ENCODE measurements around the gene KCNQ1OT1.

The KCNQ1OT1 gene

DNA sequence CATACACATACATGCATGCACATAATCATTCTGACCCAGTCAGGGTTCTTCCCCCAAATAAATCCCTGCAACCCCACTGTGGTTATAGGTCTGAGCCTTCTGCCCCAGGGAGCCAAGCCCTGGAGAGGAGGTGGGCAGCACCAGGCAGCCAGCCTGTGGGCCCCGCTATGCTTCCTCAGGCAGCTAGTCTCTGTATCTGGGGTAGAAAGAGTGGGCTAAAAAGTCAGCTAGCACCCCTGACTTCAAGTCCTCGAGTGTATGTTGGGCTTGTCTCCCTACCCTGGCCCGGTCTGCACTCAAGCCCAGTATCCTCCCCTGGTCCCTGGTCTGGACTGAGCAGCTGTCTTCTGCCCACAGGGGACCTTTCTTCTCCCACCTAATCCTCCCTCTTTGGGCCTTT is 28.0 kb downstream of the KCNQ1OT1 start:
- ChIA-PET CTCF (interaction anchor here (1.0 kb wide), 1 partner anchor 20 kb away, joined by 4 read pairs; no protein-coding TSS in a partner anchor), POLR2A (no interaction called here)
- TF ChIP-seq, protein P1, sequence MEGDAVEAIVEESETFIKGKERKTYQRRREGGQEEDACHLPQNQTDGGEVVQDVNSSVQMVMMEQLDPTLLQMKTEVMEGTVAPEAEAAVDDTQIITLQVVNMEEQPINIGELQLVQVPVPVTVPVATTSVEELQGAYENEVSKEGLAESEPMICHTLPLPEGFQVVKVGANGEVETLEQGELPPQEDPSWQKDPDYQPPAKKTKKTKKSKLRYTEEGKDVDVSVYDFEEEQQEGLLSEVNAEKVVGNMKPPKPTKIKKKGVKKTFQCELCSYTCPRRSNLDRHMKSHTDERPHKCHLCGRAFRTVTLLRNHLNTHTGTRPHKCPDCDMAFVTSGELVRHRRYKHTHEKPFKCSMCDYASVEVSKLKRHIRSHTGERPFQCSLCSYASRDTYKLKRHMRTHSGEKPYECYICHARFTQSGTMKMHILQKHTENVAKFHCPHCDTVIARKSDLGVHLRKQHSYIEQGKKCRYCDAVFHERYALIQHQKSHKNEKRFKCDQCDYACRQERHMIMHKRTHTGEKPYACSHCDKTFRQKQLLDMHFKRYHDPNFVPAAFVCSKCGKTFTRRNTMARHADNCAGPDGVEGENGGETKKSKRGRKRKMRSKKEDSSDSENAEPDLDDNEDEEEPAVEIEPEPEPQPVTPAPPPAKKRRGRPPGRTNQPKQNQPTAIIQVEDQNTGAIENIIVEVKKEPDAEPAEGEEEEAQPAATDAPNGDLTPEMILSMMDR (IDR thresholded peaks at IDR 0.05; ENCODE audit: control extremely low read depth, extremely low read depth, low read depth, missing control alignments) = no peak
- DNase-seq (ENCODE audit: extremely low spot score) = no peak

DNA sequence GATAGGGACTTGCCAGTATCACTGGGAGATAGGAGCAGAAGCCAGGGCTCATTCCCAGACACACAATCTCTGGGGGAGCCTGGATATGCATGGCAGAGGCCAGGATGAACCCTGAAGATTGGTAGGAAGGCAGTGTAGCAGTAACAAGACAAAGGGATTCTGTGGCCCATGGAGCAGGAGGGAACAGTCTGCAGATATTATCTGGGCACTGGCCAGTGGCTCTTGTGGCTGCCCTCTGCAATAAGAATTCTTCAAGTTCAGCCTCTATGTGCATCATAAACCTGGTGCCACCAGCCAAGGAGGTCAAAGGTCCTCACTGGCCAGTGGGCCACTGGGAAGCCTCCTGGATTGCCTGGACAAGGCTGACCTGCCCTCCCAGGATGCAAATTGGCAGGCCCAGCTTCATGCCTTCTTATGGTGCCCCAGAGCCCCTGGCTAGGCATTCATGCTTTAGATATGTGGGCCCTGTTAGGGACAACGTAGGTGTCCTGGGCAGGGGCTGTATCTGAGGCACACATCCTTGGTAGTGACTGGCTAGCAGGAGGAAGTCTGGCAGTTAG is 29.2 kb downstream of the KCNQ1OT1 start:
- CTCF ChIA-PET = no interaction called here
- no peak for DNase-seq (ENCODE audit: extremely low spot score)
- POLR2A ChIA-PET = no interaction called here
- TF ChIP-seq, protein P1 (IDR thresholded peaks at IDR 0.05; ENCODE audit: control extremely low read depth, extremely low read depth, low read depth, missing control alignments) = no peak

DNA sequence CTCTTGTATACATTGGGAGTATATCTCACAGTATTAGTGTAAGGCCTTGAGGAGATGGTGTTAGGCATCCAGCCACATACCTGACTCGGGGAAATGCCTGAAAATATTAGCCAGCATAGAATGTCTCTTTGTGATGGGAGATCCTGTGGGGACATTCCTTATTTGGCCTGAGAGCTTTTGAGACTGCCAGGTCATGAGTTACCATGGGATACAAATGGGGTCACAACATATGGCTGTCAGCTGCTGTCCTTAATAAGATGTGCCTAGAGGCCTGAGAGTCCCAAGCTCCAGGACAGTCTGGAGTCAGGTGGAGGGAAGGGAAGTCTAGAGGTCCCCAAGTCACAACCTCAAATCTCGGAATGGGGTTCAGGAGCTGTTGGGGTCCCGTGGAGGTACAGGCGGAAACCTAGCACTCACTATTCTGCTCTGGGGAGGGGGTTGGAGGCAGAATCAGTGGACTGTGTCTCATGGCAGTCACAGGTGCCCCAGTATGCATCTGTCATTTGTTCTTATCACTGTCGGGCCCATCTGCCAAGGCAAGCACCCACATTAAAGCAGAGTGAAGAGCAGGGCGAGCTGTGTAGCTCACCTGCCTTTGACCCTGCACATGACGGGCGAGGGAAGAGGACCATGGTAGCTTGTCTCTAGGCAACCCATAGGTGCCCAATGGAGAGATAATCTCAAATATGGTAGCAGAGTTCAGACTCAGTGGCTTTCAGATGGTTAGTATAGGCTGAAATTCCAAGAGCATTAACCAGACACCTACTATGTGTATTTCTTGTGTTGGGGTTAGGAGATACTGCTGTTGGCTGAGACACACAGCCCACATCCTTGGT is 29.9 kb downstream of the KCNQ1OT1 start:
- POLR2A ChIA-PET = no interaction called here

DNA sequence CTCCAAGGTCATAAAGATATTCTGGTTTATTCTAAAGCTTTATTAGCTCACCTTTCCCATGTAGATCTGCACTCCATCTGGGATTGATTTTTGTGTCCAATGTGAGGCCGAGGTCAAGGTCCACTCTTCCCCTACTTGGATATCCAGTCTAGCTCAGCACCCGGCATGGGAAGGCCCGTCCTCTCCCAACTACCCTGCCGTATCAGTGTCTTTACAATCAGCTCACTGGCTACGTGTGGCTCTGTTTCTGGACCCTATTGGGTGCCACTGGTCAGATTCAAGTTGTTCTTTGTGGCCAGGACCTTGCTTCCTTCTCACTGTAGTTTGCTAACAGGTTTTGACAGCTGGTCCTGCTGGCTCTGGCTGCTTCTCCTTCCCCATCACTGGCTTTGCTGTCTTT is 30.9 kb downstream of the KCNQ1OT1 start:
- CTCF ChIA-PET = interaction anchor here (1.5 kb wide), 1 partner anchor 10 kb away, joined by 5 read pairs; no protein-coding TSS in a partner anchor
- POLR2A ChIA-PET = no interaction called here
- TF ChIP-seq, protein P1 (IDR thresholded peaks at IDR 0.05; ENCODE audit: control extremely low read depth, extremely low read depth, low read depth, missing control alignments) = no peak
- no peak for DNase-seq (ENCODE audit: extremely low spot score)

More for the DNA sequence above, 29.9 kb downstream of the KCNQ1OT1 start:
- CTCF ChIA-PET = interaction anchor here (1.5 kb wide), 1 partner anchor 9 kb away, joined by 5 read pairs; no protein-coding TSS in a partner anchor
- TF ChIP-seq, protein P1 (IDR thresholded peaks at IDR 0.05; ENCODE audit: control extremely low read depth, extremely low read depth, low read depth, missing control alignments) = no peak
- no peak for DNase-seq (ENCODE audit: extremely low spot score)

DNA sequence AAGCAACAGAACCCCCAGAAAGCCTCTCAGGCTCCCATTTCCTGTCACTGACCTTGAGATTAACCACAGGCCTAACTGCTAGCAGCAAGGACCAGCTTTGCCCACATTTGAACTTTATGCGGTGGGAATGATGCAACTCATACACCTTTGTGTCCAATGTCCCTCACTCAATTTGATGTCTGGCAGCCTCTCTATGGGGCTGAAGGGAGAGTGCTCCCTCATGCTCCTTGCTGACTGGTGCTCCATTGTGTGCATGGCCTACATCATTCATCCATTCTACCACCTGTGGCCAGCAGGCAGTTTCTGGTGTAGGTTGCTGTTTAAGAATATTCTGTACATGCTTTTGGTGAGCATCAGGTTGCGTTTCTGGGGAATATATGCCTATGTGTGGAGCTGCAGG is 31.9 kb downstream of the KCNQ1OT1 start:
- CTCF ChIA-PET = no interaction called here
- POLR2A ChIA-PET = no interaction called here
- DNase-seq (ENCODE audit: extremely low spot score) = no peak

DNA sequence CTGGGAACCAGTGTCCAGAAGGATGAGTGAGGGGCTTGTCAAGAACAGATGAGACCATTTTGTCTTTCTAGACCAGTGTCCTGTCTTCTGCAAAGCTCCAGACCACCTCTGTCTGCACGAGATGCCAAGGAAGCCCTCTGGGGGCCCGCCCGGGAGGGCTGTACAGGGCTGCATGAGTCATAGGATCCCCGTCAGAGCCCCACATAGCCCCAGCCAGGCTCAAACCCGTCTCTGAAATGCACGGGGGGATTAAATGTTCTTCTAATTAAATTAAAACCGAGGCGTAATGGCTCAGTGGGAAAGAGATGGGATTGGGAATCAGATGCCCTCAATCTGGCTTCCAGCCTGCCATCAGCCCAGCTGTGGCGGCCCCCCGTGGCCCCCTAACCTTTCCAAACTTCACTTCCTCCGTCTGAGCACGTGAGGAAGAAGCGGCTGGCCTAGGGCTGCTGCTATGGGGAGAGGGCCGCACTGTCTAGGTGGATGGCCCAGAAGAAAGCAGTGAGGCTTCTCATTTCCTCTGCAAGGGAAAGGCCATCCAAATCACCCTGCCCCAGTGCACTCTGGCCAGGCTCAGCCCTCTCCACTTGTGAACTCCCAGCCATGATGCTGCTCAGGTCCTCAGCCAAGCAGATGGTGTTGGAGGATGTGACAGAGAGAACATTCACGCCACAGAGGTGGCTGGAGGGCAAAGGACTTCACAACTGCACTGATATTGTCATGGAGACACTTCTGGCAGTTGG is 32.8 kb downstream of the KCNQ1OT1 start:
- TF ChIP-seq, protein P1 (IDR thresholded peaks at IDR 0.05; ENCODE audit: control extremely low read depth, extremely low read depth, low read depth, missing control alignments) = no peak
- DNase-seq (ENCODE audit: extremely low spot score) = no peak
- ChIA-PET CTCF (no interaction called here), POLR2A (no interaction called here)

More for the DNA sequence above, 31.9 kb downstream of the KCNQ1OT1 start:
- TF ChIP-seq, protein P1 (IDR thresholded peaks at IDR 0.05; ENCODE audit: control extremely low read depth, extremely low read depth, low read depth, missing control alignments) = no peak
